ENCODE results near the gene TBC1D2B.

The TBC1D2B gene

GRCh38 chr15:78077053-78077870 lies at the start of gene TBC1D2B:
TSS of gene TBC1D2B (minus strand) at chr15:78077711. CDS start at chr15:78077652, 59 bp downstream.
- DNase-seq (ENCODE audit: low read depth) = no peak

GRCh38 chr15:78125267-78125666 lies 47.8 kb upstream of the TBC1D2B start:
- no peak for DNase-seq (ENCODE audit: low read depth)

- no peak for DNase-seq (ENCODE audit: low read depth)
These were observed 43.0 kb upstream of the TBC1D2B start for GRCh38 chr15:78120523-78120922.

- no peak for DNase-seq (ENCODE audit: low read depth)
These were observed 35.0 kb upstream of the TBC1D2B start for GRCh38 chr15:78112551-78112950.

GRCh38 chr15:78111788-78112187 lies 34.3 kb upstream of the TBC1D2B start:
- no peak for DNase-seq (ENCODE audit: low read depth)

- DNase-seq (ENCODE audit: low read depth) = no peak
These were observed 33.5 kb upstream of the TBC1D2B start for GRCh38 chr15:78110916-78111475.

- no peak for DNase-seq (ENCODE audit: low read depth)
These were observed 32.6 kb upstream of the TBC1D2B start for GRCh38 chr15:78110096-78110495.

GRCh38 chr15:78109156-78109555 lies 31.6 kb upstream of the TBC1D2B start:
- no peak for DNase-seq (ENCODE audit: low read depth)

- DNase-seq (ENCODE audit: low read depth) = peak; percentile 82
These were observed 31.0 kb upstream of the TBC1D2B start for GRCh38 chr15:78108300-78109084.

GRCh38 chr15:78107471-78107870 lies 30.0 kb upstream of the TBC1D2B start:
- DNase-seq (ENCODE audit: low read depth) = no peak

GRCh38 chr15:78105476-78106241 lies 28.1 kb upstream of the TBC1D2B start:
- peak; percentile 41 for DNase-seq (ENCODE audit: low read depth)

GRCh38 chr15:78104566-78105475 lies 27.3 kb upstream of the TBC1D2B start:
- no peak for DNase-seq (ENCODE audit: low read depth)

- no peak for DNase-seq (ENCODE audit: low read depth)
These were observed 26.6 kb upstream of the TBC1D2B start for GRCh38 chr15:78104119-78104479.

- DNase-seq (ENCODE audit: low read depth) = no peak
These were observed 26.1 kb upstream of the TBC1D2B start for GRCh38 chr15:78103406-78104118.

GRCh38 chr15:78102741-78103140 lies 25.2 kb upstream of the TBC1D2B start:
- no peak for DNase-seq (ENCODE audit: low read depth)

- no peak for DNase-seq (ENCODE audit: low read depth)
These were observed 24.7 kb upstream of the TBC1D2B start for GRCh38 chr15:78102211-78102610.

- no peak for DNase-seq (ENCODE audit: low read depth)
These were observed 24.1 kb upstream of the TBC1D2B start for GRCh38 chr15:78101423-78102105.

- DNase-seq (ENCODE audit: low read depth) = no peak
These were observed 23.4 kb upstream of the TBC1D2B start for GRCh38 chr15:78100886-78101285.

- DNase-seq (ENCODE audit: low read depth) = no peak
These were observed 20.7 kb upstream of the TBC1D2B start for GRCh38 chr15:78098131-78098755.
